Erythroblast (primary cell): ENCODE data around the gene WDR1.

Experiments used
- DNase-seq, 2 experiments: peaks; one replicate each; lab custom pipeline; 2025; lab: John Stamatoyannopoulos, UW
- GATA1 ChIP-seq: IDR thresholded peaks from 2 replicates; pipeline ENCODE4 v1.6.1; 2011; ENCODE audit warnings: low read depth, mild to moderate bottlenecking, control low read depth, low read length, moderate library complexity
- POLR2A ChIP-seq: IDR thresholded peaks from 2 replicates; pipeline ENCODE4 v1.6.1; 2011; ENCODE audit warnings: mild to moderate bottlenecking, low read length

Gene WDR1

DNA sequence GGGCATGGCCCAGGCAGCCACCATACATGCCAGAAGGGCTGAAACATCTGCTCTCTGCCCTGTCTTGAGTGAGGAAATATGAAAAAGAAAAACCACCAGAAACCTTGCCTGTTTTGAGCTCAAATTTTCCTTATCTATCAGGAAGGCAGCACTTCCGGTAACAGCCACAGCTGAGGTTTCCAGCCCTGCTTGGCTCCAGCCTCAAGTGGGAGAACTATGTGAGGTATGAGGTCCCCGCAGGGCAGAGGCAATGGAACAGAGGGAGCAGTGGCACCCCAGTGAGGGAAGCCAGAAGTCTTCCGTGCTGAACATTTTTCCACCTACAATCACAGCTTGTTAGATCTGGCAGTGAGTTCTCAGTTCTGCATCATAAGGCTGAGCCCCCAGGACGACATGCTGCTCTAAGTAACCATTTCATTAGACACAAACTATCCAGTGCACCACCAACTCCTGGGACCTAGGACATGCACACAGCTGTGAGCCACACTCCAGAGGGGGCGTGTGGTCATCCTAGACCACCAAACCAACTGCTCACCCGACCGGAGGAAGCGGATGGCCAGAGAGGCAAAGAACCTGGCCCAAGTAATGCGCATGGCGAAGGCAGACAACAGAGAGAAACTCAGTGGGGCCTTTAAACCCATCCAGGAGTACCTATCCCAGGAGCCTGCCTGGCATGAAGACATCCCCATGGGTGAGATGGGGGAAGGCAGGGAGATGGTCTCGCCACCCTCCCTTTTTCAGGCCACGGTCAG, 22.6 kb downstream of the WDR1 start:
- DNase-seq, result peak in 1 of 2 experiments; percentile 17
- no peak for TF ChIP-seq POLR2A
- no peak for TF ChIP-seq GATA1

DNA sequence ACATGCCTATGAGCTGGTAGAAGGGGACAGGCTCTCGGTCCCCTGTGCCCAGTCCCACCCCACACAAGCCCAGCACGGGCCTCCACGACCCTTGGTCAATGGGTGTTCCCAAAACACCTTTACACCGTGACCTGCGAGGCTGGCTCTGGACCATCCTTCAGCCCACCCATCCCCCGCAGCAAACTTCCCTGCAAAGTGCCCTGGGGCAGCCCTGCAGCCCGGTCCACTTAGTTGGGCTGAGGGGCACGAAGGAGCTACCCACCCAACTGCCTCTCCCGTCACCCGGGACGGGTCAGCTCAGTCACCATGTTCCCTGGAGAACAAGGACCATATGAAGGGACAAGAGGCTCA, 23.4 kb downstream of the WDR1 start:
- TF ChIP-seq GATA1, result no peak
- TF ChIP-seq POLR2A, result no peak
- no peak for DNase-seq

DNA sequence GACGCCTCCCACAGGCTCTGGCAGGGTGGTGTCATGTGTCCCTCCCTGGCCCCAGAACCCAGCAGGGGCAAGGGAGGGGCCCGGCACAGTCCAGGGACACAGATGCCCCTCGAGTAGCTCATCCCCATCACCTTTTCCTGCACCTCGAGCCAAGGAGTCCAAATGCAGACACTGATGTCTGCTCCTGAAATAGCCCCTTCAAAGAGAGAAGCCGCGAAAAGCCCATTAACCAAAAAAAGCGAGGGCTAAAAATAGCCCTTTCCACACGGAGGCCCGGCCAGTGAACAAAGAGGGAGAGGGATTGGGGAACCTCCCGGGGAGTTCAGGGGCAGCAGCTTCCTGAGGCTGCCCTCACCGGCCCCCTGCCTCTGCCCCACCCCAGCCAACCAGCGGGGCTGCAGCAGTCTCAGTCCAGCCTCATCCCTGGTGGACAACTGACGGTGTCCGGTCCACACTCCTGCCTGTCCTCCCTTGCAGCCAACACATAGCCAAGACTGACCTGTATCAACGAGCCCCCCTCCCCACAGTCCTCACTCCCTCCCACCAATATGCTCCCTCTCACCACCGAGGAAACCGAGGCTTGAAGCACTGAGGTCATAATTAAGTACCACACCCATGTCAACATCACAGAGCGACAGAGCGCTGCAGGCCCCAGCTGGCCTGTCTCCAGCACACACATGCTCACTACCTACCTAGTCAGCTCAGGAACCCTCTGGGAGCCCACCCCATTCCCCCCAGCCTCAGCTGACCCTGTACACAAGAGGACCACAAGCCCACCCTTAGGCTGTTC, 23.9 kb downstream of the WDR1 start:
- TF ChIP-seq POLR2A (no peak), GATA1 (no peak)
- DNase-seq, result peak; percentile 18 to 31

DNA sequence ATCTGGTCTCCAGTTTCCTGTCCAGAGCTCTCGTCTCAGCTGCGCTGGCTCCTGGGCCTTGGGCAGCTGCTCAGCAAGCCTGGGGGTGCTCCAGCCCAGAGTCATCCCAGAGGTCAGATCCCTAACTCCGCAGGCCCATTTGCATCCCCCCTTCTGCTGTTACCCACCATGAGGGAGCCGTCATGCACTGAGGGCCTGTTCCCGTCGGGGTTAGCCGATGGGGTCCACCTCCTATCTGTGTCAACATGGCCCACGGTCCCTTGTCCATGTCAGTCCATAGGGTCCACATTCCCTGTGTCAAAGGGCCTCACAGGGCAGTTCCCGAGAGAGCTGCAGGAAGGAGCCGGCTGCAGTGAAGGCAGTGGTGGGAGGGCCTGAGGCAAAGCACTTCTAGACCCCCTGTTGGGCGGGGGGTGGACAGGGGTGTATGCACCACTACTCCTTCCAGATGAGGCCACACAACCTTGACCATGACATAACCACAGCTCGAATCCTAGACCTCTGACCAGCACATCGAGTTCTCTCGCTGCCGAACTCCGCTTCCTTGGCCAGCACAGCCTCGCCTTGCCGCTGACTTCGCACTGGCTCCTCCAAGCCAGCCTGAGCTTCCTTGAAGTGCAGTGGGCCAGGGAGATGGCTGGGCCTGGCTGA, 24.9 kb downstream of the WDR1 start:
- TF ChIP-seq POLR2A (no peak), GATA1 (no peak)
- no peak for DNase-seq

DNA sequence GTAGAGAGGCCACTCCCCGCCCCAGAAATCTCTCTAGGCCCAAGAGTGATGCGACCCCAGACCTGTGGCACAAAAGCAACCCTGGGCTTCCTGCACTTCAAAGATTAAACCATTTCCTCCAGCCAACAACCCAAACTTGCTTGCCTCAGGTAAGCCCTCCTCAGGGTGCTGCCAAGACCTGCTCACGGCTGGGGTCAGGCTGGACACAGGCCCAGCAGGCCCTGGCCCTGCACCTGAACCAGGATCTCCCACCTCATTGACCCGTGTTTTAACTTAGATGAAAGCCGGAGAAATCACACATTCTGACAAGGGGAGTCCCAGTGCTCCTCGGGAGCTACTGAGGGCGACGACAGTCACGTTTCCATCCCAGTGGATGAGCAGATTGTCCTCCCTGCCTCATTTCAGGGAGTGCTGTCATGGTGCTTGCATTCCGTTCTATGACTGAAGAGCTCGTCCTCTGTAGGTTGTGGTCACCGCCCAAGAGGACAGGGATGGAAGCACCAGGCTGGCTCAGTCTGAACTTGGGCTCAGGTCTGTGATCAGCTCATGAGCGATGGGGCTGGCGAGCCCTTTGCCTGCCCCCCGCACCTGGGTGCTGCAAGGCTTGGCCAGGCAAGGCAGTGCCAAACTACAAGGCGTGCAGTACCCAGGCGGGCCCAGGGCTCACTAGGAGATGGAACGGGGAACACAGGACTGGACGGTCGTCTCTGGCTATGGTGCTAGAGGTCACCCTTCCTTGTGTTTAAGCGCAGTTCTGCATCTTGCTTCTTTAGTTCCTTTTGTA, 25.9 kb downstream of the WDR1 start:
- TF ChIP-seq POLR2A (no peak), GATA1 (no peak)
- DNase-seq, result no peak

- peak; percentile 32 to 39 for DNase-seq
- no peak for TF ChIP-seq GATA1
- no peak for TF ChIP-seq POLR2A
Observed at GRCh38 chr4:10089346-10089745, 27.3 kb downstream of the WDR1 start.

DNA sequence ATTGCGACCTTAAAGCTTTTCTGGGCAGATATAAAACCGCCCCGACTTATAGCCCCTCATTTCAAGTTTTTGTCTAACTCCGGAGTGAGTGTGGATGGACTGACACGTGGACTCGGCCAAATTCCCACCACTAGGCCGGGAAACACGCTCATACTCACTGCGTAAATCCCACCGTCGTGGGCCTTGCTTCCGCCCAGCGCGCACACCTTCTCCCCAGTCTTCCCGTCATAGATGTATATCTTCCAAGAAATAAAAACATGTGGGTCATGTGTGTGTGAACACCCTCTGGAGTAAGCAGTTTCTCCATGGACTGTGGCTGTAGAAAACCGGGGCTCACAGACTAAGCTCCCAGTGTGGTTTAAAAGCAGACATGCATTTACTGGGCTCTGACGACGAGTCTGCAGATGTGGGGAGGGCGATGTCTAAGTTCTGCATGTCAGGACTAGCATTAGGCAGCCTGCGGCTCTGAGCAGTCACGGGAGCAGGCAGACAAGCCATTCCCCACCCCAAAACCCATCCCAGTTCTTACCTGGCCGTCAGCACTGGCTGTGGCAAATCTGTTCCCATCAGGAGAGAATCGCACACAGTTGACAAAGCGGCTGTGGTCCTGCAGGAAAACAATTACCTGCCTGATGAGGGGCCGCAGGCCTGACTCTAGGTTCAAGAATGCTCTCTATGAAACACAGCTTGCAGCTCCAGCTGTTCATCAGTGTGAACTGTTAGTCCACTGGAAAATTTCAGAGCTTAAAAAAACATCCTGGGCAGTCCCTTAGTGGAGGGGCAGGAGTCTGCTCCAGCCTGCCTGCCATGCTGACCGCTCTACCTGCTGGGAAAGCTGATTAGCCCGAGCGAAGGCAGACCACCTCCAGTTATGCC, 28.2 kb downstream of the WDR1 start:
- DNase-seq, result no peak
- TF ChIP-seq GATA1, result no peak
- TF ChIP-seq POLR2A, result no peak

- TF ChIP-seq POLR2A, result no peak
- no peak for TF ChIP-seq GATA1
- DNase-seq, result no peak
Observed at GRCh38 chr4:10087152-10087791, 29.3 kb downstream of the WDR1 start.

DNA sequence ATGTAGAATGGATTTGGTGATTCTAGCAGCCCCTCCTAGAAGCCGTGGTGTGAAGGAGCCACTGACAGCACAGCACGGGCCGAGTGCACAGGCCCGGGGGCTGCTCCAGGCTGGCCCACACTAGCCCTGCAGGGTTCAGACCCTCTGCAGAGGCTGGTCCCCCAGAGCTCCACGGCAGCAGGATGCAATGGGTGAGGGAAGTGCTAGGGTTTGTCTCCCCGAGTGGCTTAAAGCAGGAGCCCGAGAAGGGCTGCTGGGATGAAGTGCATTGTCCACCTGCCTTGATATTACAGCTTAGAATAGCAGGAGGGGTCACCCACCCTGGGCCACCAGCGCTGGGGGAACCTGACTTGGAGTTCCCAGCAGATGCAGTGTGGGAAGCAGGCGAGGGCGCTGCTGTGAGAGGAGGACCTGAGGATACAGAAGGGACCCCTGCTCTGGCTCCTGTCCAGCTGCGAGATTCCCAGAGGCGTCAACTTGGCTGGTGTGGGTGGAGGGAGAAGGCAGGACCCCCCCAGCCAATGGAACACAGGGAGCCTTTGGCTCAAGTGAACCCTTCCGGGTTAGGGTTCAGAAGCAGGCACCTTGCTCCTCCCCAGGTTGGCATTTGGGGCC, 30.0 kb downstream of the WDR1 start:
- DNase-seq, result no peak
- TF ChIP-seq GATA1 (no peak), POLR2A (no peak)

DNA sequence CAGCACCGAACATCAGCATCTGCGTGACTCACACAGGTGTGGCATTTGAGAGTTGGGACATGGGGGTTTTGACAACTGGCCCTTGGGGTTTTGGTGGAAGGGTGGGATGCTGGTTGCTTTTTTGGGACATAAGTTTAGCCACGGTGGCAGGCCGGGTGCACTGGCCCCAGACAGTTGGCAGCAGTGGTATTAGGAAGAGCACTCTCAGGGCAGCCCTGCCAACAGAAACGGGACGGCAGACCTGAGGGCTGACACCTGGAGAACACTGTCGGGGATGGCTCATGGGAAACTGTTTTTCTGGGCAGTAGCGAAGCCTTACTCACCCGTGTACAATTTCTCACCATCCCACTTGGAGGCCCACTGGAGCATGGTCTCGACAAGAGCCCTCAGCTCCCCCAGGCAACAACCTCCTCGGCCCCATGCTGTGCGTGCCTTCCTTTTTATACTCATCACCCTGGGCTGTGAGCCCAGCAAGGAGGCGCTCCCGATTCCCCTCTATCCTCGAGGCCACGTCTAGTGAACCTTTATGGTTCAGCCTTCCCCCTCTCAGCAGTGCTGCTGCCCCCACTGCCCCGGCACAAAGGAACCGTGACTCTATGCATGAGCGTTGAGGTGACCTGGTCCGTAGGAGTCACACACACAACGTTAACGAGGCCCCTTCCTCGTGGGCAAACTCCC, 30.6 kb downstream of the WDR1 start:
- DNase-seq, result no peak
- TF ChIP-seq GATA1 (no peak), POLR2A (no peak)

DNA sequence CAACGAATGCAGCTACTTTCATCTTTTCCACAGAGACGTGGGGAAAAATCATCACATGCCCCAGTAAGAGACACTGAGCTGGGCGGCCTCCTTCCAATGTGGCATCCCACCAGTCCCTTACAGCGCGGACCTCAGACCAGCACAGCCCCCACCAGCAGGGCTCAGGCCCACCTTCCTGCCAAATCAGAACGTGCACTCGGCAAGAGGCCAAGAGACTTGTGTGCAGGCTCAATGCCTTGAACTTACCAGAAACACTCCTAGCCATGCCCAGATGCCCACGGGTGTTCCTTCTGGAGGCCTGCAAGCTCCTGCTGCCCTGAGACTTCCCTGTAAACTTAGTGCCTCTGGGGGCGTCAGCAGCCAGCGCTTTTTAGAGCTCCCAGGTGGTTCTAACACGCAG, 31.2 kb downstream of the WDR1 start:
- no peak for DNase-seq
- no peak for TF ChIP-seq POLR2A
- TF ChIP-seq GATA1, result no peak
